ENCODE measurements around the gene GID4.

Gene GID4

GRCh38 chr17:18018411-18018921, 20.7 kb upstream of the GID4 start:
- DNase-seq = no peak

- DNase-seq = no peak
Observed at GRCh38 chr17:18019838-18020154, 19.4 kb upstream of the GID4 start.

GRCh38 chr17:18020971-18021370, 18.2 kb upstream of the GID4 start:
- no peak for DNase-seq

- DNase-seq = no peak
Observed at GRCh38 chr17:18021372-18021771, 17.8 kb upstream of the GID4 start.

GRCh38 chr17:18025241-18025944, 13.8 kb upstream of the GID4 start:
- no peak for DNase-seq

GRCh38 chr17:18025945-18026776, 13.0 kb upstream of the GID4 start:
- no peak for DNase-seq

GRCh38 chr17:18027280-18027679, 11.9 kb upstream of the GID4 start:
- DNase-seq = no peak

- no peak for DNase-seq
Observed at GRCh38 chr17:18028114-18028951, 10.9 kb upstream of the GID4 start.

GRCh38 chr17:18028952-18029540, 10.2 kb upstream of the GID4 start:
- no peak for DNase-seq

GRCh38 chr17:18031955-18032354, 7.3 kb upstream of the GID4 start:
- no peak for DNase-seq

GRCh38 chr17:18033442-18034099, 5.6 kb upstream of the GID4 start:
- DNase-seq = peak; percentile 31

GRCh38 chr17:18035704-18036103, 3.5 kb upstream of the GID4 start:
- no peak for DNase-seq

GRCh38 chr17:18037486-18037885, 1.7 kb upstream of the GID4 start:
- DNase-seq = no peak

GRCh38 chr17:18038149-18038850, 908 bp upstream of the GID4 start:
- DNase-seq = no peak

GRCh38 chr17:18039535-18040260, 490 bp downstream of the GID4 start:
- no peak for DNase-seq

GRCh38 chr17:18040261-18040858, 1.2 kb downstream of the GID4 start:
- no peak for DNase-seq

GRCh38 chr17:18041776-18042175, 2.6 kb downstream of the GID4 start:
- DNase-seq = no peak

- no peak for DNase-seq
Observed at GRCh38 chr17:18042983-18043382, 3.8 kb downstream of the GID4 start.

GRCh38 chr17:18043491-18043890, 4.3 kb downstream of the GID4 start:
- DNase-seq = no peak

- no peak for DNase-seq
Observed at GRCh38 chr17:18044609-18045008, 5.4 kb downstream of the GID4 start.
